HG03159 (cell line): Measurements from ENCODE around the gene PHF21A.

Source experiments
- ATAC-seq: cut with Tn5 transposase; IDR thresholded peaks from one replicate; pipeline ENCODE4 v1.9.1; 2021; ENCODE audit warnings: mild to moderate bottlenecking, moderate library complexity; ENCODE audit not compliant: unreplicated experiment

Gene PHF21A

GRCh38 chr11:46121301-46121723 is at the start of gene PHF21A:
PHF21A (minus strand) TSS chr11:46121454; CDS start chr11:46084219, 37,235 bp downstream.
- ATAC-seq, result peak; percentile 57

- no peak for ATAC-seq
Measured at GRCh38 chr11:46170797-46171196, 49.5 kb upstream of the PHF21A start.

GRCh38 chr11:46162700-46163099 is 41.4 kb upstream of the PHF21A start:
- ATAC-seq, result no peak

GRCh38 chr11:46161201-46161600 is 39.9 kb upstream of the PHF21A start:
- ATAC-seq, result no peak

DNA sequence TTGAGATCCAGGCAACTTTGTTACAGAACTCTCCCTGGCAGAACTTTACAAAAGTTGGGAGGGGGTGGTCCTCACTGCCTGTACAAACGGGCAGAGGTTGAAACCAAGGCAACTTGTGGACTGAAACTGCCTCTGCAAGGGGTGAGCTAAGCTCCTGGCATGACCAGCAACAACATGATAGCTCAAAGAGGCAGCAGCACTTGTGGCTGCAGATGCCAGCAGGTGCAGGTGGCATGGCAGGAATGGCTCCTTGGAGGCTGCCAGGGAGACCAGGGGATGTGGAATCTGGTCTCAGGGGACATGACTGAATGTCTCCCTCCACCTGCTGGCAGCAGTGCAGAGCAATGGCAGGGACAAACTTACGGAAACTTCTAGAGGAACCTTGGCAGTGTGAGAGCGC is 38.8 kb upstream of the PHF21A start:
- no peak for ATAC-seq

DNA sequence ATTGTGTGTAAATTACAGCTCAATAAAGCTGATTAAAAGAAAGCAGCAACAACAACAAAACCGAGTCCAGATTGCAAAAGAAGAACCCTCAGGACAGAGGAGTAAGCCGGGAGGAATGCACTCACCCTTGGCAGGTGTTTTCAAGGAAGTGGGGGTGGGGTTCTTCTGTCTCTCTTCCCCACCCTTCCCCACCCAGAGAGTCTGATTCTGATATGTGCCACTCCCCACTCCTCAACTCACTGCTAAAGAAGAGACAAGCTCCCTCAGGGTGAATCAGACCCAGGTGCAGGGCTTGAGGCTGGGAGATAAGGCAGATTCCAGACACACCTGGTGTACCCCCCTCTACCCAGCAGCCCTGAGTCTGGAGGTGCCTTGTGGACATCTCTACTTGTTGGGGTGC is 38.4 kb upstream of the PHF21A start:
- ATAC-seq, result no peak

- no peak for ATAC-seq
Measured at GRCh38 chr11:46149826-46150225, 28.6 kb upstream of the PHF21A start.

DNA sequence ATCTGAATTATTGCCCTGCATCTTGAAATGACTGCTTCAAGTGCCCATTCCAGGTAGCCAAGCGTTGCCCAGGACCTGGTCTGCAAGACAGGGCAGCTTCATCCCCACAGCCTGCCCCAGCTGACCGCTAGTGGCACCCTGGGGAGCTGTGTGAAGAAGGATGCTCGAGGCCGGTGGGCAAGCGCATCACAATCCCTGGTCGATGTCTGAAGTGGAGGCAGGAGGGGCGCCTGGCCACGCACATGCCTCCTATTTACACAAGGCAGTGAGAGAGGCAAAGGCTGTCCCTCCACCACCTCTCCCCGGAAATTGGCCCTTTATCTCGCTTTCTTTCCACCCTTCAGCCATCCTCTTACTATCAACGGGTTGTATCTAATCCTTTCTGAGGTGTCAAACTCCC is 28.1 kb upstream of the PHF21A start:
- ATAC-seq, result no peak

- ATAC-seq, result no peak
Measured at GRCh38 chr11:46144741-46145140, 23.5 kb upstream of the PHF21A start.

GRCh38 chr11:46143049-46143806 is 22.0 kb upstream of the PHF21A start:
- no peak for ATAC-seq

- no peak for ATAC-seq
Measured at GRCh38 chr11:46142561-46142960, 21.3 kb upstream of the PHF21A start.

DNA sequence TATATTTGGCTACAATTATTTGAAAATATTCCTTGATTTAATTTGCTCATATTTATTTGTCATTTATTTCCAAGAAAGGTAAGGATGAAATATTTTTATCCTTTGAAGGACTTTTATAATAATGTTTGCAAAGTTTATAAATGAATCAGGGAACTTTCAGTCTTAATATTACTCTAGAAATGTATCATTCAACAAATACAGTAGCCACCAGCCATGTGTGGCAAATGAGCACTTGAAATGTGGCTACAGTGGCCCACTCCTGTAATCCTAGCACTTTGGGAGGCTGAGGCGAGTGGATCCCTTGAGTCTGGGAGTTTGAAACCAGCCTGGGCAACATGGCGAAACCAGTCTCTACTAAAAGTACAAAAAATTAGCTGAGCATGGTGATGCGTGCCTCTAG is 20.3 kb upstream of the PHF21A start:
- ATAC-seq, result no peak

- ATAC-seq, result no peak
Measured at GRCh38 chr11:46134540-46134939, 13.3 kb upstream of the PHF21A start.

- ATAC-seq, result no peak
Measured at GRCh38 chr11:46134061-46134460, 12.8 kb upstream of the PHF21A start.

DNA sequence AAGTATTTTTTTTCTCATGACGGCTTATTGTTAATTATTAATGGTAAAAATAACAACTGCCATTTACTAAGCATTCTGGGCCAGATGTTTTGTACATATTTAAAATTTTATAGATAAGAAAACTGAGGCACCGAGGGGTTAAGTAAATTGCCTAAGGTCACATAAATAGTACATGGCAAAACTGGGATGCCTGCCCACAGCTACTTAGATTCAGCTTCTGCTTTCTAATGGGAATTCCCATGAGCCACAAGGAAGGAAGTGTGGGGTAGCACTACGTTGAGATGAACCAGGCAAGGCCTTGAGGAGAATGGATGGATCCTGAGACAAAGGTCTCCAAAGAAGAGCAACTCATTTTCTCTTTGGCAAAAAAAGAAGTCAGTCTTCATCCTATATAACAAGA is 11.9 kb upstream of the PHF21A start:
- no peak for ATAC-seq

- no peak for ATAC-seq
Measured at GRCh38 chr11:46130286-46130940, 9.2 kb upstream of the PHF21A start.

DNA sequence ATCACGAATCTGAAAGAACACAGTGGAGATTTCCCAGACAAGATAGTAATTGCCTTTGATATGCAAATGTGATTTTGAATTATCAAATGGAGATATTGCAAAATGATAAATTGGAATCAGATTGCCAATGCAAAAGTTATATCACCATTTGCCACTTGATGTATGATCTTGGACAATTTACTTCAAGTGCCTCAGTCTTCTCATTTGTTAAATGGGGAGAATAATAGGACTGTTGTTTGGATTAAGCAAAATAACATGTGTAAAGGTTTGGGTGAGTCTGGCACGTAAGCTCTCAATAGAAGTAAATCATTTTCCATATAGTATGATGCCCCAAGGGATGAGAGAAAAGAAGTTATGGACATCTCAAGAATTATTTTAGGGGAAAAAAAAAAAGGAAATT is 7.9 kb upstream of the PHF21A start:
- ATAC-seq, result no peak

GRCh38 chr11:46127150-46127638 is 5.9 kb upstream of the PHF21A start:
- peak; percentile 76 for ATAC-seq

- ATAC-seq, result no peak
Measured at GRCh38 chr11:46125284-46125683, 4.0 kb upstream of the PHF21A start.

DNA sequence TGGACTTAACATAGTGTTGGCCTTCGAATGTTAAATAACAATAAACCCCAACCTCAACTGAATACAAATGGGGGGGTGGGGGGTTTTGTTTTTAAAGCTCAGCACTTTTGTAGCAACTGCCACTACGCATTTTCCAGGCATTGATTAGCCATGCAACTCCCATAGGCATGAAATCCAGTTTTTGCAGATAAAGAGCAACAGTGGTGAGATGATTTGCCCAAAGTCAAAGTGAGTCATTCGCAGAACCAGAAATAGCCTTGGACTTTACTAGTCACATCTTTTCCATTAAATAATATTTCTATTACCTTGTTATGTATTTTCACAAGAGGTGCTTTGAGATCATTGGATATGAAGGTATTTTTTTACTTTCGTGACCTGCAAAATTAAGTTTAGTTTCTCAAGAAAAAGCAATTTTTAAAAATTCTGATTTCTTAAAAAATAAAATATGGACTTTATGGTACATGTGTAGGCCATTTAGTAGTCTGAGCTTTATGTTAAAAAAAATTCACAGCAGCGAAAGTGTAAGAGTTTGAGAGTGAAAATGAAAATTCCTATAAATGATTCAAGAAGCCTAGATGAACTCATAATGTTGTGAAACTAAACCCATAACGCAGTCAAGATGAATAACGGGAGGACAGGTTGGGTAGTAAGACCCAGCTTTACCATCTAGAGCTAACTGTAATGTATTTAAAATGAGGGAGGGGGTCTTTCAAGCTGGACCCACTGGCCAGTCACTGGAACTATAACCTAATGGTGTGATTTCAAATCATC is 1.9 kb upstream of the PHF21A start:
- no peak for ATAC-seq

- peak; percentile 40 for ATAC-seq
Measured at GRCh38 chr11:46121724-46122477, 647 bp upstream of the PHF21A start.
